NCI-H82 (cell line): ENCODE results near the gene CHI3L1.
"Not testable (repeated sequence)": the region's sequence is repeated elsewhere in the genome, so short reads cannot be mapped to it uniquely, and the experiment has no call there.

Experiments
- DNase-seq: peaks from one replicate; lab custom pipeline; 2025; lab: John Stamatoyannopoulos, UW

CHI3L1 gene

GRCh38 chr1:203186446-203187303 is at the start of gene CHI3L1:
CHI3L1 (minus strand) TSS chr1:203186704; CDS start chr1:203186623, 81 bp downstream.
- peak; percentile 87 for DNase-seq

DNA sequence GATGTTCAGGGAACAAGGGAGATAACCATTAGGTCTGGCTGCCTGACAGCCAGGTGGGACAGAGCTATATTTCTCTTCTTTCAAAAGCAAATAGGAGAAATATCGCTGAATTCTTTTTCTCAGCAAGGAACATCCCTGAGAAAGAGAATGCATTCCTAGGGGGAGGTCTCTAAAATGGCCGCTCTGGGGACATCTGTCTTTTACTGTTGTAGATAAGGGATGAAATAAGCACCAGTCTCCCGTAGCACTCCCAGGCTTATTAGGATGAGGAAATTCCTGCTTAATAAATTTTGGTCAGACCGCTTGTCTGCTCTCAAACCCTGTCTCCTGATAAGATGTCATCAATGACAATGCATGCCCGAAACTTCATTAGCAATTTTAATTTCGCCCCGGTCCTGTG is 48.4 kb upstream of the CHI3L1 start:
- not testable (repeated sequence) for DNase-seq

DNA sequence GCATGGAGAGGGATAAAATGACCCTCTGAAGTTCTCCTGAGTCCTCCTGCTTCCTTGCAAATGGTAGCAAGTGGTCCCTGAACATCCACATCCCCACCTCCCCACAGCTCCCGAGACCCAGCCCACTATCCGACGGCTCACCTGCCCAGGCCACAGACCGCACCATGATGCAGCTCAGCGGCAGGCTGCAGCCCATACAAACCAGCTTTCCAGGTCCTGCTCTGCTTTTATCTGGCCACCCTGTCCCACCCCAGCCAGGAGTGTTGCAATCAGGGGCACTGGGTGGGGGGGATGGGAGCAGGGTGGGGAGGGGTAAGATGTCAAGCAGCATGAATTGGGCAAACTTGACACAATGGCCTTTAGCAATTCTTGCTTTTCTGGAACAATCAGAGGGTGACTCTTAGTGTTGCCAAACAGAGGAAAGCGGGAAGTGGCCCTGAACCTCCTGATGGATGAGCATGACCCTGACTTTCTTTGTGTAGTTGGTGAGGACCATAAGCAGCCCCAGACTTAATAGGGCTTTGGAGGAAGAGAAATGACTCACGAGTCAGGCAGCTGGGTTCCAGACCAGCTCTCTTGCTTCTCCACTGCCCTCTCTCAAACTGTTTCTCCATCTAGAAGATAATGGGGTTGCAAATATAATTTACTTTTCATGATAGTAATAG is 43.1 kb upstream of the CHI3L1 start, which contains the start of gene CHIT1:
Gene CHIT1 (minus strand): TSS at position 203 of the 665 bp plus-strand sequence. CDS start 37 bp downstream, at position 166.
- DNase-seq: no peak

DNA sequence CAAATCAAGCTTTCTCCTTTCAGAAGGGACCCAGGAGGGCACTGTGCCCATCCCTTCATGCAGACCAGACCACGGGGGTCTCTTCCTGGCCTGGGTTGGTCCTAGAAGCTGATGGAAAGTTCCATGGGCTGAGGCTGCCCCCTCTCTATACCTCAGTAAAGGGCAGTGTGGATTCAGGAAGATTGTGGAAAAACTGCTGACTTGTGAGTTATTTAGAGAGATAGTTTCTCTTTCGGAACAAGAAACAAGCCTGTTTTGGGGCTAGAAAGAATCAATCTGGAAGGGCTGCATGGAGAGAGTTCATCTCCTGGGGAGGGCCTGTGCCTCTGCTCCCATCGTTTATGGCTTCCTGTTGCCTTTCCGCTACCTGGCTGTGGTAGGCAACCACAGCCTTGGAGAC is 42.2 kb upstream of the CHI3L1 start:
- no peak for DNase-seq

GRCh38 chr1:203227371-203228083 is 41.0 kb upstream of the CHI3L1 start:
- DNase-seq: no peak

DNA sequence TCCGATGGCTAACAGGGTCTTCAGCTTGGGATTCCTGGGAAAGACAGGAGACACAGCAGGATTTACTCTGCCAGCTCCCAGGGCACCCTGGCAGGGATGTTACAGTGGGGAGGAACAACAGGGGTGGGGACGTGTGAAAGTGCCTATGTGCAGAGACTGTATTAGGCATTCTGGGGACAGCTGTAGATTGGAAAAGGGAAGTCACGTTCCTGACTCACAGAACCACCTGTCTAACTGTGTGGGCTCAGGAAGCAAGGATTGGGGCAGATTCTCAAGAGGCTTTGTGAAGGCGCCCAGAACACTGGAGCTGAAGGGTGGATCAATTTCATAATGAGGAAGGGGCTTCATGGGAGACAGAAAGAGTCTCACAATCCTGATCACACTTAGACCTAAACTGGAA is 38.6 kb upstream of the CHI3L1 start:
- DNase-seq: no peak

- DNase-seq: no peak
These were observed 36.7 kb upstream of the CHI3L1 start for GRCh38 chr1:203223012-203223775.

GRCh38 chr1:203219934-203220333 is 33.4 kb upstream of the CHI3L1 start:
- DNase-seq: no peak

GRCh38 chr1:203219171-203219570 is 32.7 kb upstream of the CHI3L1 start:
- no peak for DNase-seq

DNA sequence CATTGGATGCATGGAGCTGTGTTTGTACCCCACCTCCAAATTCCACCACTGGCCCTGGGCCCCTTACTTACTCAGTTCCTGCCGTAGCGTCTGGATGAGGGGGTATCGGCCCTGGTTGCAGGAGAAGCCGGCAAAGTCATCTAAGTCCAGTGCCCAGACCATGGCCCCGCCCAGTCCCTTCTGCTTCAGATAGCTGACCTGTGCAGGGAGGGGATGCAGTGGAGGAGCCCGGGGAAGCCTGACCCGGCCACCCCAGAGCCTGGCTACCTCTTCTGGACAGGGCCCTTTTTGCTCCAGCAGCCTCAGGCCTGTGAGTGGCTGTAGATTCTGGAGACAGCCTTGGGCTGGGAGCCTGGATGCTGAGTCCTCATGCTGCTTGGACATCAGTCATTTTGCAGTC is 31.2 kb upstream of the CHI3L1 start:
- no peak for DNase-seq

GRCh38 chr1:203217139-203217655 is 30.7 kb upstream of the CHI3L1 start:
- DNase-seq: peak; percentile 46

DNA sequence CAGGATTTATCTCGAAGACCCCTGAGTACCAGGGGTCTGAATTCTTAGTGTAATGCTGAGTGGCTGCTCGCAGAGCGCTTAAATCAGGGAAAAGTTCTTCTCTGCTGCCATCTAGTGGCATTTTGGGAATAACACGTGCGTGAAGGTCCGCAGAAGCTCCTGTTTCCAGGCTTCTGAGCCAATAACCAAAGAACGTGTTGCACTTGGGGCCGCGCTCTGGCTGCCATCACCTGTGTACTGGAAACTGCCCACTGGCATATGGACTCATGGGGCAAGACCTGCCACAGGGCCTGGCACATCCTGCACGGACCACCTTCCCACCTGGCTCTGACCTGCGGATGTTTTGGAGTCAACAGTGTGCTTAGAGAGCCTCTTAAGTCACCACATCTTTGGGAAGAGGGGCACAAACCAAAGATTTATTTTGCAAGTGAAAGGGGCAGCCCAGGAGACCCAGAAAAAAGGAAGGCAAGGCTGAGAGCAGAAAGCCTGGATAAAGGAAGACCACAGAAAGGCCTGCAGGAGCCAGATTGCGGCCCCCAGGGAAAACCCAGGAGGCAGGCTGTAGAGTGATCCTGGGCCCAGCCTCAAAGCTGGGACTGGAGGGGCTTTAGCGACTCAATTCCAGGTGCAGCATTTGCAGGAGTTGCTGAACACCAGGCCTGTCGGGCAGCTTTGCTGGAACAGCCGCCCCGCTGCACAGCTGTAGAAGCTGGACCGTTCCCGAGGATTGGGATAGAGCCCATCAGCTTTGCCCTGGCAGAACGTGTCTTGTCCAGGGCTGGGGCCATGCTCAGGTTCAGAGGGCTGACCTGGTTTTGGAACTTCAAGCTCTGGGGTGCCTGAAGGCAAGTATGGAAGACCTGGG is 30.0 kb upstream of the CHI3L1 start:
- peak; percentile 94 for DNase-seq

DNA sequence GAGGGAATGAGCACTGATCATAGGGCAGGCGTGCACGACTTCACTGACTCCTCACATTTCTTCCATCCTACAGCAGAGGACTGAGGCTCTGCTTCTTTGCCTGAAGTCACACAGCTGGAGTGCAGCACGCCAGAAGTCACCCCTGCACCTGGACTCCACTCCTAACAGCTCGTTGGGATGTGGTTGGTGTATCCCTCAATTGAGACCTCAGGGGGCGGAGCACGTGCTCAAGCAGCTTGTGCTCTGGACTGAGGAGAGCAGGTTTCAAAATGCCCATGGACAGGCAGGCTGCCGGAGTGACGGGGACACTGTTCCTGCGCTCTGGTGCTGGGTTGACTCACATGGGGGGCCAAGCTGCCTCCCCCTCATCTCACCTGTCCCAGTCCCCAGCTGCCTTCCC is 29.1 kb upstream of the CHI3L1 start:
- DNase-seq: peak; percentile 35

DNA sequence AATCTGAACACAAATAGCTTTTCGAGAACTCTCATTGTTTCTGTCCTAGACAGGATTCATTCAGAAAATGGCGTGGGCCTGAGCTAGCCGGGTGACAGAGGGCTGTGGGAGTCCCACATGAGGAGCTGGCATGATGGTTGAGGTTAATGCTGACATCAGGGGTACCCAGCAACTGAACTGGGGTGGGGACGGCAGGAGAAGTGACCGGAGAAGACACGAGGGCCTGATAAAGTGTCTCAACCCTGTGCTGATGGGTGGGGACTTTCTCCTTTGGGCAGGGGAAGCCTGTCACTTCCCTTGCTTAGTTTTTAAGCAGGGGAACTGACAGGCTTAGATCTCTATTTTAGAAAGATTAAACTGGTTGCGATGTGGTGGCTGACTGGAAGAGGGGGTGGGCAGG is 28.4 kb upstream of the CHI3L1 start:
- no peak for DNase-seq

DNA sequence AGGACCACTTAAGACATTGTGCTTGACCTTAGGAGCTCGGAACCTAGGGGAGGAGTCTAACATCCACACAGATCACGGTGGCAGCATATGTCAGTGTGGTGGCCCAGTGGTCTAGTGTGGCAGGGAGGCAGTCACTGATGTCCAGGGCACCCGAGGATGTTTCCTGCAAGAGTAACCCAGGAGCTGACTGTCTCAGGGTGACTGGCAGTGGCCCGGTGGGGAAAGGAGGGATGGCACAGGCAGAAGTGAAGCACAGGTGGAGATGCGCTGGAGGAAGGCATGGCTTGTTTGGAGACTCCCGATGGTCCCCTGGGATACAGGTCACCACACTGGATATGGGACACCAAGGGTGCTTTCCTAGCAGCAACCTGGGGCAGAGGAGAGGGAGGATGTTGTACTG is 26.6 kb upstream of the CHI3L1 start:
- DNase-seq: no peak

- no peak for DNase-seq
These were observed 25.3 kb upstream of the CHI3L1 start for GRCh38 chr1:203211812-203212211.

- DNase-seq: no peak
These were observed 24.5 kb upstream of the CHI3L1 start for GRCh38 chr1:203210988-203211387.

DNA sequence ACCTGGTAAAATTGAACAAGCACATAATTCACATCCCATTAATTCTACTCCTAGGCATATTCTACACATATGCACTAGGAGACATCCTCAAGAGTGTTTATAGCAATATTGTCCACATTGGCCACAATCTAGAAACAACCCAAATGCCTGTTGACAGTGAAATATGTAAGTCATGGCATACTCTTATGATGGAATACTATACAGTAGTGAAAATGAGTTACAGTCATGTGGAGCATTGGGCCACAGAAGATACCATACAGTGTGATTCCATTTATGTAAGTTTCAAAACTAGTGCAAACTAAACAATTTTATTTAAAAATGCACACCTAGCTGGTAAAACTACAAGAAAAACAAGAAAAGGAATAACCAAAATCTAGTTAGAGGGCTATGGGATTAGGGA is 23.8 kb upstream of the CHI3L1 start:
- no peak for DNase-seq

DNA sequence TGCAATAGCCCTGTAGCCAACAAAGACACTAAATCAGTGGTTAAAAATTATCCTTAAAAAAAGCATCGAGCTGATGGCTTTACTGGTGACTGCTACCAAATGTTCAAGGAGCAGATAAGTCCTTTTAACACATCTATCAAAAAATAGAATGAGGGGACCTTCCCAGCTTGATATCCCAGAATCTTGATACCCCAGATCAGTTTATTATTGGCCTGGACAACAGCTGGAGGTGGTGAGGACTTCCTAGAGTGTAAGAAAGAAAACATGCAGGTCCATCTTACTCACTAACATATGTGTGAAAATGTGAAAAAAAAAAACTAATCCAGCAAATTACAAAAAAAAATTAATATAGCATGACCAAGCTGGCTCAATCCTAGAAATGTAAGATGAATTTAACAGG is 21.7 kb upstream of the CHI3L1 start:
- DNase-seq: no peak

DNA sequence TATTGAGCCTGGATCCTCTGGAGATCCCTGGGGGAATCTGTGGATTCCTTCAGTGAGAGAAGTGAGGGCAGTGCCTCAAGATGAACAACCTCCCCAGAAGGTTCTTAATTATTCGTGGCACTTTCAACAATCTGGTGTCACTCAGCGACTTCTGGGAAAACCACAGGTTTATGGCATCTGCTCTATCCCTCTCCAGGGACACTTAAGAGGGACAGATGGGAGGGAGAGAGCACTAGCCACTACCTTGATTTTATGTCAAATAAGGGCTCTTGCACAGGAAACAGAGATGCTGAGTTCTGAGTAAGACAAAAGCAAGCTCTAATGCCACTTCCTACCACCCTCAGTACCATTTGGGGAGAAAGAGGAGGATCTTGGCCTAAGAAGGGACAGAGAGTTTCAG is 21.2 kb upstream of the CHI3L1 start:
- peak; percentile 85 for DNase-seq
